HG03571 (cell line): ENCODE data around the gene ABCC1.
"Not testable (repeated sequence)": the region's sequence is repeated elsewhere in the genome, so short reads cannot be mapped to it uniquely, and the experiment has no call there.

ENCODE experiments used
- ATAC-seq: cut with Tn5 transposase; IDR thresholded peaks from one replicate; pipeline ENCODE4 v1.9.1; 2021; ENCODE audit not compliant: unreplicated experiment

Gene ABCC1

DNA sequence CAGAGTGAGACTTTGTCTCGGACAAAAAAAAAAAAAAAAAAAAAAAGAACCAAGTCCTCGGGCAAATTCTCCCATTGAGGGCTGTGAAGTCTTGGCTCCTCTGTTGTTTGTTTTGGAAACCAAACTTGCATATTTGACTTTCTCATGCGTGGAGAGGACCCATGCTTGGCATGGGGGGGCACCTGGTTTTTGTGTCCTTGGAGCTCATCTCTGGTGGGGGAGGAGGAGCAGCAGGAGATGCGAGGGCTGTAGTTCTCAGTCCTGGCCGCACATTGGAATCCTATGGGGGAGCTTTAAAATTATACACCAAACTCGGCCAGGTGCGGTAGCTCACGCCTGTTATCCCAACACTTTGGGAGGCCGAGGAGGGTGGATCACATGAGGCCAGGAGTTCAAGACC, 199.3 kb downstream of the ABCC1 start:
- ATAC-seq = no peak

- no peak for ATAC-seq
Measured at GRCh38 chr16:16149710-16150116, 200.3 kb downstream of the ABCC1 start.

- no peak for ATAC-seq
Measured at GRCh38 chr16:16150117-16150877, 200.9 kb downstream of the ABCC1 start.

- no peak for ATAC-seq
Measured at GRCh38 chr16:16150878-16151152, 201.4 kb downstream of the ABCC1 start.

DNA sequence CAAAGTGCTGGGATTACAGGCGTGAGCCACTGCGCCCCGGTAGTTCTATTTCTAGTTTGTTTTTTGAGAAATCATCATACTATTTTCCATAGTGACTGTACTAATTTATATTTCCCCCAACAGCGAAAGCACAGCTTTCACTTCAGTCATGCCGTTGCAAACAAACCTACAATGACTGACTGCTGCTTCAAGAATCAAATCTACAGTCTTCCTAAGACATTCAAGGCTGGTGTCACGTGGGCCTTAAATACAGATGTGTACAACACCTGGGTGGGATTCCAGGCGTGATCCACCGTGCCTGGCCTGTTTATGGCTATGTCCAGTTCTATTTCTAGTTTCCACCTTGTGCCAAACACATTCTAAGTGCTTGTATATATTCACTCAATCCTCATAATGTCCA, 201.9 kb downstream of the ABCC1 start:
- no peak for ATAC-seq

DNA sequence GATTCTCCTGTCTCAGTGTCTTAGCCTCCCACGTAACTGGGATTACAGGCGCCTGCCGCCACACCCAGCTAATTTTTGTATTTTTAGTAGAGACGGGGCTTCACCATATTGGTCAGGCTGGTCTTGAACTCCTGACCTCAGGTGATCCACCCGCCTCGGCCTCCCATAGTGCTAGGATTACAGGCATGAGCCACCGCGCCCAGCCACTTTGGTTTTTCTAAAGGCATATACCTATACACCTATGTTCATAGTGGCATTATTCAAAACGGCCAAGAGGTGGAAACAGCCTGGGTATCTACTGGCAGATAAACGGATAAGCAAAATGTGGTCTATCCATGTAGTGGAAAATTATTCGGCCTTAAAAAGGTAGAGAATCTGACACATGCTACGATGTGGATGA, 203.6 kb downstream of the ABCC1 start:
- not testable (repeated sequence) for ATAC-seq

DNA sequence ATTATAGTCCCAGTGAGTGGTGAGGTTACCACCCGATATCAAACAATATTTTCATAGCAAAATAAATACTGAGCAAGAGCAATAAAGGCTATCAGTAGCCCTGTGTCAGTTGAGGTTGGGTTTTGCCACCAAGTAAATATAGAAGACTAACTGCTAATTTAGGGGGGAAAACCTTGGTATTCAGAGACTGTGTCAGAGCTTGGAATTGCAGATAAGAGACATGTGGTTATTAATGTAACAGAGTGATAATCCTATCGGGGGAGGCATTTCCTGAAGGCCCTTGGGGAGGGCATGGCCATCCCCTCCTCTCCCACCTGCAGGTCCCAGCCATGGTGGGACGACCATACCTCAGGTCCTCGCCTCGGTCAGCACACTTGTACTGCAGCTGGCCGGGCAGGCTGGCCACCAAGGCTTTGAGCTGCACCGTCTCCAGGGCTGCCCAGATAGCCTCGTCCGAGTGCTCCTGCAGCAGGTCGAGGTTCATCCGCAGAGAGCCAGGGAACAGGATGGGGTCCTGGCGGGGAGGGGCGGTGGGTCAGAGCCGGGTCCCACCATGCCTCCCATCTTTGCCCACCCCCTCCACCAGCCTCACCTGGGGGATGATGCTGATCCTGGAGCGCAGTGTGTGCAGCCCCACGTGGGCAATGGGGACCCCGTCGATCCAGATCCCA, 205.0 kb downstream of the ABCC1 start:
- no peak for ATAC-seq

DNA sequence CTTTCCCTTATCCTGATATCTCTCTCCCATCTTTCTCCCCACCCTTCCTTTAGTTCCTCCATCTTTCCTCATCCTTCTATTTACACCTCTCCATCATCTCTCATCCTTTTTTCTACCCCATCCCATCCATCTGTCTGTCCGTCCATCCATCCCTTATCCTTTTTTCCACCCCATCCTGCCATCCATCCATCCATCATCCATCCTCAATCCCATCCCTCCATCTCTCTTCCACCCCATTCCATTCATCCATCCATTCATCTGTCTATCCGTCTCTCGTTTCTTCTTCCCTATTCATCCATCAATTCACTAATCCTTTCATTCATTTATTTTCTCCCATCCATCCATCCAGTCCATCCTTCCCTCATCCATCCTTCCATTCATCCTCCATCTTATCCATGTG, 205.8 kb downstream of the ABCC1 start:
- ATAC-seq = no peak

DNA sequence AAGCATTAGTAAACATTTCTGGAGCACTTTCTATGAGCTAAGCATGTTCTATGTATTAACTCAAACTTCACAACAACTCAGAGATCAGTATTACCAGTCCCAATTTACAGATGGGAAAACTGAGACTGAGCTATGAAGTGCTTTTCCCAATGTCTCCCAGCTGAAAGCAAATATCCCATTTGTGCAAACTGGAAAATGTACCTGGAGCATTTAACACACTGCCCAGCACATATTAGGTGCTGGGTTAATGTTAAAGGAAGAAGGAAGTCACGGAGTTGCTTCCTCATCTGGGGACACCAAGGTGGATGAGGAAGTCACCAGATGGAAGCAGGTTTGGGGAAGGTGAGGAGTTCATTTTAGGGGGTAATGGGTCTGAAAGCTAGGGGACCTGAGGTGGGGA, 207.8 kb downstream of the ABCC1 start:
- ATAC-seq = no peak

DNA sequence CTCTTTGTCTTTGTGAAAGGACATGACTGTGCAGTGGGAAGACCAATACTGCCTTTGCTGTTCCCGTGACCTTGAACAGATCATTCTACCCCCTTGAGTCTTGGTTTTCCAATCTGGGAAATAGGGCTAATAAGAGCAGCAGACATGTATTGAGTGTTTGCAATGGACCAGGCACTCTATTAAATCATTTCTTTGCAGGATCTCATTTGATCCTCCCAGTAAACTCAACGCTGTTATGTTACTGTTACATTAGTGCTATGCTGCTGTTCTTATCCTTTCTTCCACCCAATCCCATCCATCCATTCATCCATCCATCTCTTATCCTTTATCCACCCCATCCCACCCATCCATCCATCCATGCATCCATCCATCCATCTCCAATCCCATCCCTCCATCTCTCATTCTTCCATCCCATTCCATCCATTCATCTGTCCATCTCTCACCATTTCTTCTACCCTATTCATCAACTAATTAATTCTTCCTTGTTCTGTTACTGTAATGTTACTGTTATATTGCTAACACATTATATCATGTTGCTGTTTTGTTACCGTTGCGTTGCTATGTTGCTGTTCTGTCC, 208.8 kb downstream of the ABCC1 start:
- no peak for ATAC-seq

DNA sequence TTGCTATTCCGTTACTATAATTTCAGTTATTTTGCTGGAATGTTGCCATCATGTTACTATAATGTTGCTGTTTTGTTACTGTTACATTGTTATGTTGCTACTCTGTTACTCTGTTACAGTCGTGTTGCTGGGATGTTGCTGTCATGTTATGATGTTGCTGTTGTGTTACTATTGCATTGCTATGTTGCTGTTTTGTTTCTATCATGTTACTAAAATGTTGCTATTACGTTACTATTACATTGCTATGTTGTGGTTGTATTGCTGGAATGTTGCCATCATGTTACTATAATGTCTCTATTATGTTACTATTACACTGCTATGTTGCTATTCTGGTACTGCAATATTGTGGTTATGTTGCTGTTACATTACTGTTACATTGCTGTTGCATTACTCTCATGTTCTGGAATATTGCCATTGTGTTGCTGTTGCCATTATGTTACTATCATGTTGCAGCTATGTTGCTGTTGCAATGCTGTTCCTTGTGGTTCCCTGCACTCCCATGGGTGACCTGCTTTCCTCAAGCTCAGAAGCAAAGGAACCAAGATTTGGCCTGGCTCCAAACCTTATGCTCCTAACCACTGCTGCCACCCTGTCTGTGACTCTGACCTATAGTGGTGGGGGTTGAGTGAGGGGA, 209.4 kb downstream of the ABCC1 start:
- no peak for ATAC-seq

DNA sequence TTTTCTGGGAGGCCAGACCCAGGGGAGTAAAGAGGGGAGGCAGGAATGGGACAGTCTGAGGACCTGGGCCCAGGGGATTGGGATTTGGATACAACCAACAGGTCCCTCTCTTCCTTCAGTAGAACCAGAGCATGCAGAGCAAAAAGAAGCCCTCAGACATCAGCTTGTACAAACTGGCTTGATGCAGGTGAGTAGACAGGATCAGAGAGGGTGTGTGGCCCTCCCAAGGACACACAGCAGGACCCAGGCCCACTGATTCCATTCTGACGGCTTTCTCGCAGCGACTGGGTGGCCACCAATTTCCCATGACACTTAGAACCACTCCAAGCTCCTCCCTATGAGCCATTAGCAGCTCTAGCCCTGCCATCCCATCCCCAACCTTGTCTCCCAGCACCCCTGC, 210.2 kb downstream of the ABCC1 start:
- ATAC-seq = no peak

DNA sequence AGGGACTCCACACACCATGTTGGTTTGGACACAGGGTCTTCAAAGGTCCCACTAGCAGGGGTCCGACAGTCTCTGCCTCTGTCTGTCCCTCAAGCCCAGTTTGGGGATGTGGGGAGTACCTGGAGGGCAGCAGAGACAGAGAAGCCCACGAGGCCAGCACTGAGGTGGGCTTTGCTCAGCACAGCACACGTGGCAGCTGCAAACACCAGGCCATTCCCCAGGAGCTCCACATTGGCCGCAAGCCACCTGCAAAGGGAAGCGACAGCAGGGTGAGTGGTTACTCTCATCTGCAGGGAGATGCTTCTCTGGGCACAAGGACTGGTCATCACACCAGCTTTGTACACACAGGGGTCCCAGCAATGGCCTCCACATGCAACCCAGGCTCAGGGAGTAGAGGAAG, 211.9 kb downstream of the ABCC1 start:
- no peak for ATAC-seq

DNA sequence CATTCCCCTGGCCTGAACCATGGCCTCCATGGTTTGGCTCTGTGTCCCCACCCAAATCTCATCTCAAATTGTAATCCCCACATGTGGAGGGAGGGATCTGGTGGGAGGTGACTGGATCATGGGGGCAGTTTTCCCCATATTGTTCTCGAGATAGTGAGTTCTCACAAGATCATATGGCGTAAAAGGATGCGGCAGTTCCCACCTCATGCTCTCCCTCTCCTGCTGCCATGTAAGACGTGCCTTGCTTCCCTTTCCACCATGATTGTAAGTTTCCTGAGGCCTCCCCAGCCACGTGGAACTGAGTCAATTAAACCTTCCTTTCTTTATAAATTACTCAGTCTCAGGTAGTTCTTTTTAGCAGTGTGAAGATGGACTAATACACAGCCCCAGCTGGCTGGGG, 212.4 kb downstream of the ABCC1 start:
- ATAC-seq = not testable (repeated sequence)

GRCh38 chr16:16162591-16162990, 213.2 kb downstream of the ABCC1 start:
- no peak for ATAC-seq

GRCh38 chr16:16163109-16163508, 213.7 kb downstream of the ABCC1 start:
- ATAC-seq = no peak

DNA sequence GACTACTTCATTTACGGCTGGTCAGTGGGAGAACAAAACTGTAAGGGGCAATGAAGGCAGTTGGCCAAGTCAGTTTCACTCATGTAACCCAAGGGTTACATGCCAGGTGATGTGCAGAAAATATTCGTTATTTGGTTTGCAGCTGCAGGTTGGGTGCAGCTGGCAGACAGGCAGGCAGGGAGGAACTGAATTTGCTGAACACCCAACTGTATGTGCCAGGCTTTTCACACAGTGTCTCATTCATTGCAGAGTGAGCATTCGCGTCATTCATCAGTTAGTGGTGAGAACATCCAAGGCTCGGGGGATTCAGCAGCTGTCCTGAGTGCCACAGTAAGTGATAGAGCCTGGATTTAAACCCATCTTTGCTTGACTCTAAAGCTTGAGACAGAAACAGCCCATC, 214.2 kb downstream of the ABCC1 start:
- ATAC-seq = no peak

DNA sequence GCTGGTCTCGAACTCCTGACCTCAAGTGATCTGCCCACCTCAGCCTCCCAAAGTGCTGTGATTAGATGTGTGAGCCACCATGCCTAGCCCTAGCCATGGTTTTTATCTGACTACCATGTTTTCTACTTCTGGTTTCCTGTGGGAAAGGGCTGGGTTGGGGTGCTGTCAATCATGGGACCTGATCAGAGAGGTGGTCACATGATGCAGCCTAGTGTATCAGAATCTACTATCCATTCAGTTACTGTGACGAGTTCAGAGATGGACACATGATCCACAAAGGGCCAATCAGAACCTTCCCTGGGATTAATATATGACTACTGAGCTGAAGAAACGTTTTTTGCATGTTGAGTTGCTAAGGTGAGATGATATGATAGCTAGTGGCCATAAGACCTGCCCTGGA, 214.8 kb downstream of the ABCC1 start:
- no peak for ATAC-seq

DNA sequence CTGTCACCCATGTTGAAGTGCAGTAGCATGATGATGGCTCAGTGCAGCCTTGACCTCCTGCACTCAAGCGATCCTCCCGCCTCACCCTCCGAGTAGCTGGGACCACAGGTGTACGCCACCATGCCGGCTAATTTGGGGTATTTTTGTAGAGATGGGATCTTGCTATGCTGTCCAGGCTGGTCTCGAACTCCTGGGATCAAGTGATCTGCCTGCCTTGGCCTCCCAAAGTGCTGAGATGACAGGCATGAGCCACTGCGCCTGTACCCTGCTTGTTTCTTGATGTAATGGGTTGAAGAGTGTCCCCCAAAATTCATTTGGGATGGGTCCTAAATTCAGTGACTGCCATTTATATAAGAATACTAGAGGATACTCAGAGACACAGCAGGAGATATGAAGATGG, 216.7 kb downstream of the ABCC1 start:
- ATAC-seq = no peak

DNA sequence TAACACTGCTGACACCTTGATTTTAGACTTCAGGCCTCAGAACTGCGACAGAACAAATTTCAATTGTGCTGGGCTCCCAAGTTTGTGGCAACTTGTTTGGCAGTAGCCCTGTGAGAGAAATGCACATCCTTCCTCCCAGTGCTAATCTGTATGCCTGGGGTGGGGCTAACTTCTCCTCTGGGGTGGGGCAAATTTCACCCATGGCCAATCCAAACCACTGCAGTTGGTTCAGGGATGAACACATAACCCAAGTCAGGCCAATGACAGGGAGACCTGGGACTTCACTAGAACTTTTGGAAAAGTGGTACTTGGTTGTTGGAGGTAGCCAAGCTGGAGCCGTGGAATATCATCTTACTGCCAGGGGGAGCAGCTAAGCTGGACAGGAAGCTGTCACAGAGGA, 217.5 kb downstream of the ABCC1 start:
- no peak for ATAC-seq

- ATAC-seq = no peak
Measured at GRCh38 chr16:16167927-16168326, 218.5 kb downstream of the ABCC1 start.

- no peak for ATAC-seq
Measured at GRCh38 chr16:16168431-16168830, 219.0 kb downstream of the ABCC1 start.
